GM04503 (cell line): ENCODE results near the gene ZNF677.
"Not testable (repeated sequence)": the region's sequence is repeated elsewhere in the genome, so short reads cannot be mapped to it uniquely, and the experiment has no call there.

ENCODE experiments used
- DNase-seq: peaks from one replicate; pipeline ENCODE4 v3.0.0-alpha.2; 2012; ENCODE audit warnings: low read depth

ZNF677 gene

DNA sequence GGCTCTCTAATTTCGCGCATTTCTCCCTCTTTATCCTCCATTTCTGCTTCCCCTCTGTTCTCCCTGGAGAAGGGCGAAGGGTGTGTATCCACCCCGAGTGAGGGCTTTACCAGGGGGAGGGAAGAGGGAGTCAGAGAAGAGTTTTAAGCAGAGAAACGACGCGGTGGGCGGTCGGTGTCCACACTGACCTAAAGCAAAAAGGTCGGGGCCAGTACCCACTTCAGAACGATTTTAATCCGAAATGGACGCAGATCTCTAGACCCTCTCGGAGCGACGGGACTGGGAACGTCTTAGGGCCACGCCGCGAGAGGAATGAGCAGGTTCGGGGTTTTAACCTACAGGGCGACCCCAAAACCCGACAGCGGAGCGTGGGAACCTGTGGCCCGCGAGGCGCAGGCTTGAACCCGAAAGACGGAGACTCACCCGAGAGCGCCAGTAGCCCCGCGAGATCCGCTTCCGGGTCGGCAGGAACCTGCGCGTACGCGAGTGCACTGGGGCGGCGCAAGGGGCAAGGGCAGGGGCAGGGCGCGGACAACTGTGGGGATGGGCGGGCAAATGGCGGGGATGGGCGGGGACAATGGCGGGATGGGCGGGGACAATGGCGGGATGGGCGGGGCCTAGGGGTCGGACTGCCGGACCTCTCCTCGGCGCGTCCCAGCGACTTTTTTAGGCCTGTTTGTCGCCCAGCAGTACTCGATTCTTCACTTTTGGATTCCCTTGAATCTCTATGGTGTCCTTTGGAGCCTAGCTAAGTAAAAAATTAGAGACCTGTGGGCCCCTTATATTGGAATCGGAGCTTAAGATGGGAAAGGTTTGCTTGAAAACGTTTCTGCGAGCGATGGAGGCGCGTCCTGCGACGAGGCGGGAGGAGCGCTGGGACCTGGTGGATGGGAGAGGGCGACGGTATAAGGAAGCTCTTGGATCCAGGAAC, at the start of gene ZNF677:
TSS of gene ZNF677 (minus strand) at position 463 of the 931 bp plus-strand sequence. CDS start 3,323 bp downstream, outside the sequence.
- peak; percentile 29 for DNase-seq

- DNase-seq: not testable (repeated sequence)
Measured at GRCh38 chr19:53301341-53301740, 46.7 kb upstream of the ZNF677 start.

- no peak for DNase-seq
Measured at GRCh38 chr19:53294786-53295441, 40.2 kb upstream of the ZNF677 start.

DNA sequence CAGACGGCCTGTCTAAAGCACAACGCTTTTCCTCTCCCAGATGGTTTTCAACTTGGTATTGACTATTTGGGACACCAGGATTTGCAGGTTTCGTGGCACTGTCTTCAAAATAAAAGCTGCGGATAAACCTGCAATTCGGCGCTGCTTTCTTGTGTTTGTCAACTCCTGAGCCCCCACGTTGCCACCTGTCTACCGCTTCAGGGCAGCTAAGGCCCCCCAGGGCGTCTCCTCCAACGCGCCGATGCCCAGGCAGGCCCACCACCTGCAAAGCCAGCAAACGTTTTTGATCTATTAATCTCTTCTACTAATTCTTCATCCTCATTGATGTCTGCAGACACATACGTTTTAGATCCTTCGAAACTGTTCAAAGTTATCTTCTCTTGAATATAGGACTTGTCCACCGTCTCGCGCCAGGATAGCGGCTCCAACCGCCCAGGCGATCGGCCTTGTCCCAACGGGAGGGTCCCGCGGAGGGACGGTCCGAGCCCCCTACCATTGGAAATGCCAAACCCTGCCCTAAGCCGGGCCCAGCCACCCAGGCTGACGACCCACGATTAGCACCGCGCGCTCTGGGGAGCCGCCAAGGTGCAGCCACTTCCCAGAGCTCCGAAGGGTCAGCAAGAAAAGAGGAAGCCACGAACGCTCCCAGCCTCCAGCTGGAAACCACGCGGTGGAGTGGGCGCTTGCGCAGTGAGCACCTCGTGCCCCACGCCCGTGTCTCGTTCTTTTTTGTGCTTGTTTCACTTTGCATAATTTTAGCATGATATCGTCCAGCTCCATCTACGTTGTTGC, 36.3 kb upstream of the ZNF677 start:
- DNase-seq: no peak

GRCh38 chr19:53285087-53285486, 30.4 kb upstream of the ZNF677 start:
- DNase-seq: no peak

DNA sequence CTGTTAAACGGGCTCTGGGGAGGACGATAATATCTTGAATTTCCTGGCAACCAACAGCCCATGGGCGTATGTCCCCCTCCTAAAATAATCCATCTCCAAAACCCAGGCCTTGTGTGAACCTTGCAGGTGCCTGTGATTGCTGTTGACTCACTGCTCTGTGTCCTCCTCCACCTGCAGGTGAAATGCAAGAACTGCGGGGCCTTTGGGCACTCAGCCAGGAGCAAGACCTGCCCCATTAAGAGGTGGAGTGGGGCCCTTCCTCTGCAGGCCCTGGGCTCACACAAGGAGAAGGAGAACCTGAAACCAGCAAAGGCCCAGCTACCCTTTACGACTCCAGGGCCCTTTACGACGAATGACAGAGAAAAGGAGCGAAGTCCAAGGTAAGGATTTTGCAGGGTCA, 27.3 kb upstream of the ZNF677 start:
- not testable (repeated sequence) for DNase-seq

DNA sequence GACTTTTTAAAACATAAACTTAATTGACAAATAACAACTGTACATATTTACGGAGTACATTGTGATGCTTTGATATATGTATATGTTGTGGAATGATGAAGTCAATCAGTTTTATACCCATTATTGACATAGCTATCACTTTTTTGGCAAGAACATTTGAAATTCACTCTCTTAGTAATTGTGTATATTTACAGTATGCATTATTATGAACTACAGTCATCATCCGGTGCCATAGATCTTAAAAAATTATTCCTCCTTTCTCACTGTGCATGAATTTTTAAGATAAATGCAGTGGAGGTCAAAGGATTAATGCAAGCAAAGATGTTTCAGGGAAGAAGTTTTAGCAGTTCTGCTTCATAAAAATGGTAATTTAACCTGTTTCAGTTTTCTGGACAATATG, 20.8 kb upstream of the ZNF677 start:
- DNase-seq: no peak

DNA sequence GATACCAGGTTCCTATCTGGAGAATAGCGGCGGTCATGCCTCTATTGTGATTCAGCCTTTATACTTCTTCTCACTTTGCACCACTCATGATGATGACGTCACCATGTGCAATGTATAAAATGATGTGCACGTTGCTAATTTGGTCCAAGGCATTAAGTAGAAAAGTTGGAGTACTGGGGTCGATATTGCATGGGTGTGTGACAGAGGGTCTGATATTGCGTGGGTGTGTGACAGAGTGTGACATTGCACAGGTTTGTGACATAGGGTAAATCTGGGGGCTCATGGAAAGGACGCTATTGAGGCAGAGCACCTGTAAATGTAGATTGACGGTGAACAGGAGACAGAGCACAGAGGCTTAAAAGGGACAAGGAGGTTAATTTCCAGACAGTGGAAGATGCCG, 17.4 kb upstream of the ZNF677 start:
- no peak for DNase-seq

DNA sequence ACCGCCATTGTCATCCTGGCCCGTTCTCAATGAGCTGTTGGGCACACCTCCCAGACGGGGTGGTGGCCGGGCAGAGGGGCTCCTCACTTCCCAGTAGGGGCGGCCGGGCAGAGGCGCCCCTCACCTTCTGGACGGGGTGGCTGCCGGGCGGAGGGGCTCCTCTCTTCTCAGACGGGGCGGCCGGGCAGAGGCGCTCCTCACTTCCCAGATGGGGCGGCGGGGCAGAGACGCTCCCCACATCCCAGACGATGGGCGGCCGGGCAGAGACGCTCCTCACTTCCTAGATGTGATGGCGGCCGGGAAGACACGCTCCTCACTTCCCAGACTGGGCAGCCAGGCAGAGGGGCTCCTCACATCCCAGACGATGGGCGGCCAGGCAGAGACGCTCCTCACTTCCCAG, 15.2 kb upstream of the ZNF677 start:
- not testable (repeated sequence) for DNase-seq

DNA sequence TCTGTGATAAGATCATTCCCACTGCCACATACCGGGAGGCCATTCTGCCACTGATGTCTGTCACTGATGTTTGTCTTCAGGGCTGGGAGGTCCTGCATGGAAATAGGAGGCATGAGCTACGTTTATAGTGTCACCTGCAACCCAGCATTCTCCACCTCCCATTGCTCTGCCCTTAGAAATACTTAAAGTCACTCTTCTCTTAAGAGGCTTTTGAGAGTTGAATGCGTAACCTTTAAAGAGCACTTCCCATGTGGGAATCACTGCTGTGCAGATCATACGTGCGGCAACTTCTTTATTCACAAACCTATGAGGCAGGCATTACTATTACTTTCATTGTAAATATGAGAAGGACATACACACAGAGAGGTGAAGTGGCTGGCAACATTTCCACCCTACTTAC, 12.9 kb upstream of the ZNF677 start, which contains the start of gene VN1R4:
TSS of gene VN1R4 (minus strand) at position 101 of the 400 bp plus-strand sequence. CDS start at position 43, 58 bp downstream.
- DNase-seq: not testable (repeated sequence)

DNA sequence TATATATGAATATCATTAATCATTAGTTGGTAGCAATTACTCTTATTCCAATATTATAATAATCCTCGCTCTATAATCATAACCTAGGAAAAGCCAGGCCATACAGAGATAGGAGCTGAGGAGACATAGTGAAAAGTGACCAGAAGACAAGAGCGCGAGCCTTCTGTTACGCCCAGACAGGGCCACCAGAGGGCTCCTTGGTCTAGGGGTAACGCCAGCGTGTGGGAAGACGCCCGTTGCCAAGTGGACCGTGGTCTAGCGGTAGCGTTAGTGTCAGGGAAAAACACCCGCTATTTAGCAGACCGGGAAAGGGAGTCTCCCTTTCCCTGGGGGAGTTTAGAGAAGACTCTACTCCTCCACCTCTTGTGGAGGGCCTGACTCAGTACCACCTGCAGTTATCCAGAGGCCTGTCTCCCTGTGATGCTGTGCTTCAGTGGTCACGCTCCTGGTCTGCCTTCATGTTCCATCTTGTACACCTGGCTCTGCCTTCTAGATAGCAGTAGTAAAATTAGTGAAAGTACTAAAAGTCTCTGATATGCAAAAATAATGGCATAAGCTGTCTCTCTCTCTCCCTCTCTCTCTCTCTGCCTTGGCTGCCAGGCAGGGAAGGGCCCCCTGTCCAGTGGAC, 3.2 kb upstream of the ZNF677 start, which contains the start of gene VN1R2:
TSS of gene VN1R2 (plus strand) at position 578 of the 628 bp plus-strand sequence. CDS start 84 bp downstream, outside the sequence.
- DNase-seq: not testable (repeated sequence)

GRCh38 chr19:53246498-53246897, 8.2 kb downstream of the ZNF677 start:
- no peak for DNase-seq

- no peak for DNase-seq
Measured at GRCh38 chr19:53237114-53237777, 17.4 kb downstream of the ZNF677 start.

DNA sequence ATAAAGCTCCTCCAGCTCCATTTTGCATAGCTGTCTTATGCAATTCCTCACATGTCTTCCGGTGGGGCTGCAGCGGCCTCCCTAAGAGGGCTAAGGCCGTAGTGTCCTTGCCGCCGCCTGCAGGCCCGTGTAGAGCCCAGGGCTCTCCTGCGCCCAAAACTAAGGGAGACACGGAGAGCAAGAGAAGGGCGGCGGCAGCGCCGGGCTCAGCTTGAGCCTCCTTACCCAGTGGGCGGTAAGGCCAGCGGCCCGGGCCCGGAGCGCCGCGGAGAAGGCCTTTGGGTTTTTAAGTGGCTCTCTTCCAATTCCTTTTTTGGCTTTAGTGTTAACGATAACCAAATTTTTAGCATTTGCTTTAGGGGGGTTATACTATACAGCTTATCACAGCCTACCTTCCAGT, 30.1 kb downstream of the ZNF677 start:
- DNase-seq: no peak

GRCh38 chr19:53222716-53223115, 32.0 kb downstream of the ZNF677 start:
- not testable (repeated sequence) for DNase-seq

DNA sequence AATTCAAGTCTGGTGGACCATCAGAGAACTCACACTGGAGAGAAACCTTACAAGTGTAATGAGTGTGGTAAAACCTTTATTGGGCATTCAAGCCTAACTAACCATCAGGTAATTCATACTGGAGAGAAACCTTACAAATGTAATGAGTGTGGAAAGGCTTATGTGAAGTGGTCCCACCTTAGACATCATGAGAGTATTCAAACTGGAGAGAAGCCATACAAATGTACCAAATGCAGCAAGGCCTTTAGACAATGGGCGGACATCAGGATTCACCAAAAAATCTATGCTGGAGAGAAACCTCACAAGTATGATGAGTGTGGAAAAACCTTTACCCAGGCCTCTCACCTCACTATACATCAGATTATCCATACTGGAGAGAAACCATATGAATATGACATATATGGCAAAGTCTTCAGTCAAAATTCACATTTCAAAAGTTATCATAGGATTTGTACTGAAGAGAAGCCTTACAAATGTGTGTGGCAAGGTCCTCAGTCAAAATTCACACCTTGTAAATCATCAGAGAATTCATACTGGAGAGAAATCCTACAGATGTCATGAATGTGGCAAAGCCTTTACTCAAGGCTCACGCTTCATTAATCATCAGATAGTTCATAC, 41.9 kb downstream of the ZNF677 start:
- no peak for DNase-seq

GRCh38 chr19:53211554-53211953, 43.1 kb downstream of the ZNF677 start:
- not testable (repeated sequence) for DNase-seq

DNA sequence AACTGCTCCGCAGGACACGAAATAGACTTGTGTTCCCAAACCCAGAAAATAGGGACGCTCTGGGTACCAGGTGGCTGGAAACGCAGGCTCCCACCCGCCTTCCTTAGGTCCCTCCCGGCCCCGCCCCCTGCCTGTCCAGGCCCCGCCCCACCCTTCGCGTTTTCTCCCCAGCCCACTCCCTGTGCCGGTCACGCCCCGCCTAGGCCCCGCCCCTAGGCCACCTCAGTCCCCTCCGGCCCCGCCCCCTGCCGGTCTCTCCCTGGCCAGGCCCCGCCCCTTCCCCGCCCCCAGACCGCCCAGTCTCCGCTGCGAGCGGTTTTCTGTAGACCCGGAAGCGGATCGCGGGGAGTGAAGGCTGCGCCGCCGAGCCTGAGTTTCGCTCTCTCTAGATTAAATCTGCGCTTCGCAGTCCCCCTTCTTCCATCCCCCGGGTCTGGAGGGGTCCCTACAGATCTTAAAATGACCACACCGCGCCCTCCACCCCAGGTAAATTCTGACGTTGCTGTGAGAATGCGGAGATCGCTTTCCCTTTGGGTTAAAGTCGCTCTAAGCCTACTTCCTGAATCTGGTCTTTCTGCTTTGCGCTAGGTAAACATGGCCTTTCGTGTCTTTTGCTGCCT, 57.8 kb downstream of the ZNF677 start:
- peak; percentile 33 for DNase-seq

- peak; percentile 41 for DNase-seq
Measured at GRCh38 chr19:53195265-53195903, 59.3 kb downstream of the ZNF677 start.
